Mononuclear cell (primary cell): ENCODE results near the gene RNF220. TPM values are rescaled to one million over a fixed set of nuclear protein-coding genes. Genes with fewer than 3 reads are reported as not detected.

Experiments used
- H3K27me3 ChIP-seq: 2 replicates; pipeline ENCODE4 v1.6.0; 2011; ENCODE audit warnings: low read length, control low read depth; ENCODE audit not compliant: insufficient read depth
- H3K4me1 ChIP-seq: 2 replicates; pipeline ENCODE4 v1.5.1; 2011; ENCODE audit warnings: mild to moderate bottlenecking, low read length, control low read depth; ENCODE audit not compliant: insufficient read depth
- H3K4me3 ChIP-seq: 2 replicates; pipeline ENCODE4 v1.5.1; 2011; ENCODE audit warnings: mild to moderate bottlenecking, low read length, moderate library complexity
- H3K9me3 ChIP-seq: 2 replicates; pipeline ENCODE4 v1.5.1; 2011; ENCODE audit warnings: low read depth, mild to moderate bottlenecking, control low read depth, low read length
- total RNA-seq: library from RNA; depleted of rRNA; stranded (reverse); fragments of >200 nt; gene quantifications from one replicate; pipeline ENCODE4 v1.2.3, GENCODE V29; 2012

The RNF220 gene
- total RNA-seq, 1 donor: 61.4 TPM

DNA sequence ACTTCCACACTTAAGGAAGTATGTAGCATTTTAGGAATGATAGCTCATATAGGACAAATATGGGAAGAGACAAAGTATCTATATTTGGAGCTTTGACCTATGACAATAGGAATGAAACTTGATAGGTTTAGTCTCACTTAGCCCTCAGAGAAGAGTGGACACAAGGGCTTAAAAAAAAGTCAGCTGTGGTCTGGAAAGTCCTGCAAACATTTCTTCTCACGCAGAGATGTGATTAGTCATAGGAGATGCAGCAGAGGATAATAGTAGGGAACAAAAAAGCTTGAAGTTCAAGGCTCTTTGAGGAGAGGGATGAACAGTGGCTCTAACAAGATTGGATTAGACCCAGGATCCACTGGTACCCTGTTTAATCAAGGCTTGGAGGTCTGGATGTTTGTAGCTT, 14.8 kb upstream of the RNF220 start:
- H3K9me3 ChIP-seq: no peaks in the 10 kb centered on the region
- H3K27me3 ChIP-seq: peaks cover 15% of the 10 kb centered on the region
- H3K4me3 ChIP-seq: no peak overlapping the region
- H3K4me1 ChIP-seq: no peaks in the 10 kb centered on the region

GRCh38 chr1:44401256-44402228, 3.5 kb upstream of the RNF220 start:
- Histone ChIP-seq H3K27me3 (peaks cover 49% of the 10 kb centered on the region), H3K4me1 (peaks cover 19% of the 10 kb centered on the region), H3K9me3 (no peaks in the 10 kb centered on the region), H3K4me3 (no peak overlapping the region)

- peak overlapping the region; percentile 43 for H3K4me3 ChIP-seq
- H3K9me3 ChIP-seq: no peaks in the 10 kb centered on the region
- H3K27me3 ChIP-seq: peaks cover 79% of the 10 kb centered on the region
- peaks cover 49% of the 10 kb centered on the region for H3K4me1 ChIP-seq
These were observed 1.0 kb downstream of the RNF220 start for GRCh38 chr1:44405798-44406736.

GRCh38 chr1:44406737-44407429, 1.8 kb downstream of the RNF220 start:
- Histone ChIP-seq H3K9me3 (no peaks in the 10 kb centered on the region), H3K4me3 (peak overlapping the region; percentile 4), H3K27me3 (peaks cover 84% of the 10 kb centered on the region), H3K4me1 (peaks cover 52% of the 10 kb centered on the region)

GRCh38 chr1:44407430-44408211, 2.6 kb downstream of the RNF220 start:
- H3K27me3 ChIP-seq: peaks cover 84% of the 10 kb centered on the region
- H3K4me1 ChIP-seq: peaks cover 52% of the 10 kb centered on the region
- H3K4me3 ChIP-seq: no peak overlapping the region
- no peaks in the 10 kb centered on the region for H3K9me3 ChIP-seq

DNA sequence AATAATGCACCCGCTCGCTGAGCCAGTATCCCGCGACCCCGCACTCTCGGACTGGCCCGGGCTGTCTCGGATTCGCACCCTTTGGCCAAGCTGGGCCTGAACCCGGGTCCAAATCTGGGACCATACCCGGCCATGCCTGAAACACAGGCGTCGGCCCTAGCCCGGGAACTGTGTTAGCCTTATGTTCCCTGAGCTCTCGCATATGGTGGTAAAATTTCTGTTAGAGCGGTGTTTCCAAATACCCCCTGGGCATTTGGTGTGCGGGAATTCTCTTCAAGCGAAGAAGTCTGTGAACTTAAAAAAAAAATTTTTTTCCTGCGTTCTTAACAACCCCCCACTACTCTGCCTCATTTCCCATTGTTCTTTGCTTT, 3.1 kb downstream of the RNF220 start:
- Histone ChIP-seq H3K9me3 (no peaks in the 10 kb centered on the region), H3K27me3 (peaks cover 83% of the 10 kb centered on the region), H3K4me3 (no peak overlapping the region), H3K4me1 (peaks cover 52% of the 10 kb centered on the region)

DNA sequence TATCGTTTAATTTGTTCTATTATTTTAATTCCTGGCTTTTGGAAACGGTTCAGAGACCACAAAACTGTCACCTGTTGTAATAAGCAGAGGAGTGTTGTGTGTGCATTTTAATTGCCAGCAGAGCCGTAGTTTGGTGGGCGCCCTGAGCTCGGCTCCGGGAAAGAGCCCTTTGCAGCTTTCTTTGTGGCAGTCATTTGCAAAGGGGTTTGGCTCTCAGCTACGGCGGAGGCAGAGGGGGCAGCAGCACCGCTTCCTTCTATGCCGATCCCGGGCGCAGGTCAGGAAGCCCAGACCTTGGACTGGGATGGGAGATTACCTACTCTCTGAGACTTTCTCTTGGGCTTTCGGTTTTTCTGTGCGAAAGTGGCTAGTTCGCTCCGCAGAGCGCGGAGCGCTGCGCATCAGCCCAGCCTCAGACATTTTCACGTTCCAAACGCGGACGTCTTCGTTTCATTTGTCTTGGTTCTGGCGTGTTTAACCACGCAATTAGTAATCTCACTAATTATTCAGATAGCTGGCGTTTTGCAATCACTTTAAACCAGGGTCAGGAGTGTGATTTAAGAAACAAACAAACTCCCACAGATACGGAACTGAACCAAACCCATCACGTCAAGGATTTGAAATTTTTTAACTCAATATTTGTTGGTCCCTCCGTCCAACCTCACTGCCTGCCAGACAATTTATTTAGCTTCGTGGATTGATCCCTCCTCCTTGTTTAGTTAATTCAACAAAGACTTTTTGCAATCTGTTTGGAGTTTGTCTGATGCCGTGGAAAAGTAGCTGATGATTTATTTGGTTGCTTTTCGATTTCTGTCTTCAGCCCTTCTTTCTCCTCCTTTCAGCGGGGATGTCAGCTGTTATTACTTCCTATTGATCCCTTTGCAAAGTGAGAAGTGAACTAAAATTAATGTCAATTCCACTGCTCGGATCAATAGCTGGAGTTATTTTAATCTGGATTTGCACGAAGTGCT, 3.9 kb downstream of the RNF220 start:
- Histone ChIP-seq H3K4me3 (peak overlapping the region; percentile 22), H3K4me1 (peaks cover 52% of the 10 kb centered on the region), H3K9me3 (no peaks in the 10 kb centered on the region), H3K27me3 (peaks cover 88% of the 10 kb centered on the region)

DNA sequence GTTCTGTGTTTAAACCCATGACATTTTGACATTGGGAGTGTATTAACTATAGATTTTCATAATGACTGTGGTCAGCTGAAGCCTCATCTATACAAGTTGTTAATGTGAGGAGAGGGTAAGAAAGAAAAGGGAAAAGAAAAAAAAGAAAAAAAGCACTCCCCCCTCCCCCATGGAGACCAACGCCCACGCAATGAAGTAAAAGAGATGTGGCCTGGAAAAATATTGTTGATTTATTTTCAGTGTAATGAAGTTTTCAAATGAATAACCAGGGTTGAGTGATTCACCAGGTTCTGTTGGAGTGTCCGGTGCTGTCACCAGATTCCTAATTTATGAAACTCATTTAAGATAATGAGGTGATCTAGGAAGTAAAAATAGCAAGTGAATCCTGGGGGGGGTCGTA, 4.7 kb downstream of the RNF220 start:
- Histone ChIP-seq H3K4me3 (no peak overlapping the region), H3K4me1 (peaks cover 50% of the 10 kb centered on the region)

GRCh38 chr1:44411861-44412260, 6.8 kb downstream of the RNF220 start:
- peaks cover 30% of the 10 kb centered on the region for H3K4me1 ChIP-seq
- no peak overlapping the region for H3K4me3 ChIP-seq
- H3K9me3 ChIP-seq: no peaks in the 10 kb centered on the region
- peaks cover 93% of the 10 kb centered on the region for H3K27me3 ChIP-seq

More for the DNA sequence above, 4.7 kb downstream of the RNF220 start:
- peaks cover 95% of the 10 kb centered on the region for H3K27me3 ChIP-seq
- no peaks in the 10 kb centered on the region for H3K9me3 ChIP-seq

GRCh38 chr1:44412601-44413000, 7.5 kb downstream of the RNF220 start:
- Histone ChIP-seq H3K4me1 (peaks cover 26% of the 10 kb centered on the region), H3K27me3 (peaks cover 90% of the 10 kb centered on the region), H3K9me3 (no peaks in the 10 kb centered on the region), H3K4me3 (no peak overlapping the region)

DNA sequence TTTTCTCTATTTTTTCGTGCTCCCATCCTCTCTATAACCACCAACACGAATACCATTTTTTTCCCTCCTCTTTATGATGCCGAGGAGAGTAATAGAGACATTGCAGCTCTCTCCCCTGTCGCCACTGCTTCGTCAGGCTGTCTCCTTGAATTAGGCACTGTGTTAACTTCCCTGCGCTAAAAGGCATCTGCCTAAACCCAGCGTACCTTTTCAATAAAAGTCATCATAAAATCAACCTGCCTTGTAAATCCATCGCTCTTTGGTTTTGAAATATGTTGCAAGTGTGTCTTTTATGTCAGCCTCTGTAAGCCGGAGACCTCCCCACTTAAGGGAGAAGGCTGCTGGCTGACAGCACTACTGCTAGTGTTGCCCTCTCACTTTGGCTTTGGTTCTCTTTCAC, 8.7 kb downstream of the RNF220 start:
- Histone ChIP-seq H3K4me1 (peaks cover 23% of the 10 kb centered on the region), H3K9me3 (no peaks in the 10 kb centered on the region), H3K4me3 (no peak overlapping the region), H3K27me3 (peaks cover 85% of the 10 kb centered on the region)

GRCh38 chr1:44415013-44415412, 10.0 kb downstream of the RNF220 start:
- Histone ChIP-seq H3K9me3 (no peaks in the 10 kb centered on the region), H3K4me1 (peaks cover 15% of the 10 kb centered on the region), H3K4me3 (no peak overlapping the region), H3K27me3 (peaks cover 85% of the 10 kb centered on the region)

DNA sequence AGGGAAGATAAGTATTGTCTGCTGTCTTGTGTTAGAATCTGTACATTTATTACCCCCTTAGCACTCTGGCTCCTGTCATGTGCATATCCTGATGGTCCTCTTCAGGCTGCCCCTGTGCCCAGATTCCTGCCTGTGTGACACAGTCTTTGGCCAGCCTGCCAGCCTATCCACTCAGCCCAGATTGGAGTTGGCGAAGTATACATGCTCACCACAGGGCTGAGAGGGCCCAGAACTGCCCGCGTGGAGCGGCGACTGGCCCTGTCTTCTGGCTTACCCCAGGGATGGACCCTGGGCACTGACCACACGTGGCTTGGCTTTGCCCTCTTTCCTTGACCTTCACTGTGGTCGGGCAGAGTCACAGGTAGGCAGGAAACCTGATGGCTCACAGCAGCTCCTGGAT, 11.4 kb downstream of the RNF220 start:
- H3K4me3 ChIP-seq: no peak overlapping the region
- H3K27me3 ChIP-seq: peaks cover 81% of the 10 kb centered on the region
- H3K9me3 ChIP-seq: no peaks in the 10 kb centered on the region
- peaks cover 15% of the 10 kb centered on the region for H3K4me1 ChIP-seq
